Fibroblast of villous mesenchyme (primary cell): ENCODE results near the gene SLC16A7. TPM values are rescaled to one million over a fixed set of nuclear protein-coding genes. Genes with fewer than 3 reads are reported as not detected.
A peak's percentile ranks its signal among the peaks of the same experiment; 100 is the strongest.

Source experiments
- DNase-seq: peaks from one replicate; pipeline ENCODE4 v3.0.0-alpha.2; 2010; ENCODE audit warnings: low read depth
- H3K4me3 ChIP-seq: 2 replicates; pipeline ENCODE4 v1.5.1; 2011; ENCODE audit warnings: low read depth, mild to moderate bottlenecking, low read length
- CTCF ChIP-seq: IDR thresholded peaks from 2 replicates; pipeline ENCODE4 v1.5.1; 2012; ENCODE audit warnings: low read depth, mild to moderate bottlenecking, low read length; ENCODE audit not compliant: insufficient read depth
- small RNA-seq: library from RNA; depleted of rRNA; stranded (forward); fragments of <200 nt; gene quantifications from one replicate; pipeline ENCODE3, GENCODE V24; 2012
- total RNA-seq: library from RNA; depleted of rRNA; stranded (reverse); fragments of >200 nt; gene quantifications from 2 replicates; pipeline ENCODE4 v1.2.3, GENCODE V29; 2012

The SLC16A7 gene
- total RNA-seq, 1 donor = 32.0 TPM

- TF ChIP-seq CTCF = no peak
- no peak overlapping the region for H3K4me3 ChIP-seq
- DNase-seq = peak; percentile 8
These were observed 237.6 kb downstream of the SLC16A7 start for GRCh38 chr12:59833408-59833807.

GRCh38 chr12:59834659-59835474 lies 239.0 kb downstream of the SLC16A7 start:
- DNase-seq = peak; percentile 47

More at GRCh38 chr12:59834659-59835474, 239.0 kb downstream of the SLC16A7 start:
- H3K4me3 ChIP-seq = no peak overlapping the region
- TF ChIP-seq CTCF = peak; percentile 64

Small RNA genes within 50 kb of the gene (small RNA-seq; reads per million reads assigned to genes)
- not detected for gene AC079905.2
- not detected for gene RNU4-20P
